GM18526 (cell line): ENCODE data around the gene ATXN10.

ENCODE experiments used
- POLR2A ChIP-seq: IDR thresholded peaks from 3 replicates; pipeline ENCODE4 v1.6.1; 2011; ENCODE audit not compliant: insufficient read length; ENCODE audit errors: extremely low read depth

The ATXN10 gene

GRCh38 chr22:45846952-45847351, 175.3 kb downstream of the ATXN10 start:
- no peak for TF ChIP-seq POLR2A

GRCh38 chr22:45848904-45849303, 177.3 kb downstream of the ATXN10 start:
- no peak for TF ChIP-seq POLR2A

- TF ChIP-seq POLR2A = no peak
Observed at GRCh38 chr22:45852826-45853225, 181.2 kb downstream of the ATXN10 start.

- no peak for TF ChIP-seq POLR2A
Observed at GRCh38 chr22:45855961-45856360, 184.3 kb downstream of the ATXN10 start.

- no peak for TF ChIP-seq POLR2A
Observed at GRCh38 chr22:45857519-45857918, 185.9 kb downstream of the ATXN10 start.

- TF ChIP-seq POLR2A = no peak
Observed at GRCh38 chr22:45859231-45860161, 187.9 kb downstream of the ATXN10 start.

GRCh38 chr22:45860201-45860600, 188.6 kb downstream of the ATXN10 start:
- TF ChIP-seq POLR2A = no peak

GRCh38 chr22:45861259-45861658, 189.6 kb downstream of the ATXN10 start:
- no peak for TF ChIP-seq POLR2A

GRCh38 chr22:45863981-45864751, 192.5 kb downstream of the ATXN10 start:
- no peak for TF ChIP-seq POLR2A

- no peak for TF ChIP-seq POLR2A
Observed at GRCh38 chr22:45864959-45865476, 193.4 kb downstream of the ATXN10 start.

- TF ChIP-seq POLR2A = no peak
Observed at GRCh38 chr22:45865561-45866125, 194.0 kb downstream of the ATXN10 start.

GRCh38 chr22:45866126-45866645, 194.6 kb downstream of the ATXN10 start:
- no peak for TF ChIP-seq POLR2A

GRCh38 chr22:45866646-45867117, 195.0 kb downstream of the ATXN10 start:
- TF ChIP-seq POLR2A = no peak

- TF ChIP-seq POLR2A = no peak
Observed at GRCh38 chr22:45867118-45867905, 195.7 kb downstream of the ATXN10 start.
